ENCODE data around the gene ADAT3.

- no peak for TF ChIP-seq POLR2A (IDR thresholded peaks at IDR 0.05; ENCODE audit: extremely low read depth, insufficient read length)
- TF ChIP-seq, protein P1, sequence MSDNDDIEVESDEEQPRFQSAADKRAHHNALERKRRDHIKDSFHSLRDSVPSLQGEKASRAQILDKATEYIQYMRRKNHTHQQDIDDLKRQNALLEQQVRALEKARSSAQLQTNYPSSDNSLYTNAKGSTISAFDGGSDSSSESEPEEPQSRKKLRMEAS (IDR thresholded peaks at IDR 0.05; ENCODE audit: low read depth, low read length) = no peak
- TF ChIP-seq CTCF (IDR thresholded peaks at IDR 0.05; ENCODE audit: low read depth, low read length) = no peak
- TF ChIP-seq MYC (IDR thresholded peaks at IDR 0.05; ENCODE audit: low read depth, low read length) = no peak
Measured at GRCh38 chr19:1924320-1924961, 19.2 kb downstream of the ADAT3 start.

All from NB4 (cell line).